Measurements from ENCODE around the gene STX18. TPM values are rescaled to one million over a fixed set of nuclear protein-coding genes. Genes with fewer than 3 reads are reported as not detected.

STX18 gene
- total and polyA plus RNA-seq, 4 donors = 10.2 to 17.1 (median 12.4) TPM

GRCh38 chr4:4440333-4441061 lies 101.4 kb downstream of the STX18 start:
- 89% methylated on average over 2 of the region's 2 CpGs for WGBS
- no peak overlapping the region for H3K27ac ChIP-seq (ENCODE audit: low read depth in 1 of 2, low read length in 2 of 2)
- DNase-seq (ENCODE audit: low spot score) = no peak
- no peaks in the 10 kb centered on the region for H3K27me3 ChIP-seq (ENCODE audit: control insufficient read depth in 4 of 4, insufficient read depth in 4 of 4, low read length in 3 of 4)
- H3K9ac ChIP-seq (ENCODE audit: low read depth in 1 of 2, low read length in 2 of 2) = no peak overlapping the region
- peaks cover 4 to 30% (median 18%) of the 10 kb centered on the region in 4 donors for H3K36me3 ChIP-seq (ENCODE audit: control insufficient read depth in 4 of 4, insufficient read depth in 3 of 4, low read depth in 1 of 4, low read length in 3 of 4)
- no peak for TF ChIP-seq MAX (IDR thresholded peaks at IDR 0.05)
- no peak for TF ChIP-seq ATF3 (IDR thresholded peaks at IDR 0.05)
- TF ChIP-seq NR2F2 (IDR thresholded peaks at IDR 0.05) = no peak
- TF ChIP-seq FOXA2 (IDR thresholded peaks at IDR 0.05) = no peak
- no peak for TF ChIP-seq HNF4A (conservative IDR thresholded peaks at IDR 0.05)
- no peak for TF ChIP-seq FOXA1 (IDR thresholded peaks at IDR 0.05)
- TF ChIP-seq, protein P1, sequence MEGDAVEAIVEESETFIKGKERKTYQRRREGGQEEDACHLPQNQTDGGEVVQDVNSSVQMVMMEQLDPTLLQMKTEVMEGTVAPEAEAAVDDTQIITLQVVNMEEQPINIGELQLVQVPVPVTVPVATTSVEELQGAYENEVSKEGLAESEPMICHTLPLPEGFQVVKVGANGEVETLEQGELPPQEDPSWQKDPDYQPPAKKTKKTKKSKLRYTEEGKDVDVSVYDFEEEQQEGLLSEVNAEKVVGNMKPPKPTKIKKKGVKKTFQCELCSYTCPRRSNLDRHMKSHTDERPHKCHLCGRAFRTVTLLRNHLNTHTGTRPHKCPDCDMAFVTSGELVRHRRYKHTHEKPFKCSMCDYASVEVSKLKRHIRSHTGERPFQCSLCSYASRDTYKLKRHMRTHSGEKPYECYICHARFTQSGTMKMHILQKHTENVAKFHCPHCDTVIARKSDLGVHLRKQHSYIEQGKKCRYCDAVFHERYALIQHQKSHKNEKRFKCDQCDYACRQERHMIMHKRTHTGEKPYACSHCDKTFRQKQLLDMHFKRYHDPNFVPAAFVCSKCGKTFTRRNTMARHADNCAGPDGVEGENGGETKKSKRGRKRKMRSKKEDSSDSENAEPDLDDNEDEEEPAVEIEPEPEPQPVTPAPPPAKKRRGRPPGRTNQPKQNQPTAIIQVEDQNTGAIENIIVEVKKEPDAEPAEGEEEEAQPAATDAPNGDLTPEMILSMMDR (IDR thresholded peaks at IDR 0.05; ENCODE audit: low read depth, low read length, missing input control) = no peak
- TF ChIP-seq SP1 (IDR thresholded peaks at IDR 0.05) = no peak
- TF ChIP-seq RXRA (IDR thresholded peaks at IDR 0.05) = no peak
- no peaks in the 10 kb centered on the region for H3K9me3 ChIP-seq (ENCODE audit: control insufficient read depth in 4 of 4, low read length in 3 of 4)
- H3K4me3 ChIP-seq (ENCODE audit: low read depth in 1 of 3, low read length in 3 of 3) = no peak overlapping the region
- no peaks in the 10 kb centered on the region for H3K4me1 ChIP-seq (ENCODE audit: control insufficient read depth in 4 of 4, insufficient read depth in 4 of 4, low read length in 3 of 4)

DNA sequence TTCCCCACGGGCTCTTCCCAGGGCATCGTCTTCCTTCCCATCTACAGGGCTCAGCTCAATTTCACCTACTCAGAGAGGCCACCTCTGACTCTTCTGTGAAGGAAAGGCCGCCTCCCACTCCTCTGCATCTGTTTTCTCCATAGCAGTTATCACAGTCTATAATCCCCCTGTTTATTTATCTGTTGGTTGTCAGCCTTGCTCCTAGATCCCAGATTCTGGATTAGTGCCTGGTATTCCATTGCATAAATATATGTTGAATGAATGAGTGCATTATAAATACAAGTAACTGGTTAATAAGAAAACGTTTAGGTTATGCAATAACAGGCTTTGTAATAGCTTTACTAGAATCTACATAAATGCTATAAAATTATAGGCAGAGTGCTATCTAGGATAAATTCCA lies 102.1 kb downstream of the STX18 start:
- no peak for TF ChIP-seq GABPA (IDR thresholded peaks at IDR 0.05 in 1 of 2, conservative IDR thresholded peaks at IDR 0.05 in 1 of 2)
- TF ChIP-seq TAF1 (conservative IDR thresholded peaks at IDR 0.05) = no peak
- no peak for TF ChIP-seq SP1 (IDR thresholded peaks at IDR 0.05)
- TF ChIP-seq NR2F2 (IDR thresholded peaks at IDR 0.05) = no peak
- TF ChIP-seq YY1 (IDR thresholded peaks at IDR 0.05) = no peak
- TF ChIP-seq RAD21 (IDR thresholded peaks at IDR 0.05) = no peak
- no peak overlapping the region for H3K9ac ChIP-seq (ENCODE audit: low read depth in 1 of 2, low read length in 2 of 2)
- no peaks in the 10 kb centered on the region for H3K9me3 ChIP-seq (ENCODE audit: control insufficient read depth in 4 of 4, low read length in 3 of 4)
- H3K4me1 ChIP-seq (ENCODE audit: control insufficient read depth in 4 of 4, insufficient read depth in 4 of 4, low read length in 3 of 4) = no peaks in the 10 kb centered on the region
- no peak for DNase-seq (ENCODE audit: low spot score)
- H3K36me3 ChIP-seq (ENCODE audit: control insufficient read depth in 4 of 4, insufficient read depth in 3 of 4, low read depth in 1 of 4, low read length in 3 of 4) = peaks cover 4 to 33% (median 20%) of the 10 kb centered on the region in 4 donors
- no peaks in the 10 kb centered on the region for H3K27me3 ChIP-seq (ENCODE audit: control insufficient read depth in 4 of 4, insufficient read depth in 4 of 4, low read length in 3 of 4)
- no peak overlapping the region for H3K4me3 ChIP-seq (ENCODE audit: low read depth in 1 of 3, low read length in 3 of 3)
- 84% methylated on average over 4 of the region's 4 CpGs for WGBS
- H3K27ac ChIP-seq (ENCODE audit: low read depth in 1 of 2, low read length in 2 of 2) = no peak overlapping the region

DNA sequence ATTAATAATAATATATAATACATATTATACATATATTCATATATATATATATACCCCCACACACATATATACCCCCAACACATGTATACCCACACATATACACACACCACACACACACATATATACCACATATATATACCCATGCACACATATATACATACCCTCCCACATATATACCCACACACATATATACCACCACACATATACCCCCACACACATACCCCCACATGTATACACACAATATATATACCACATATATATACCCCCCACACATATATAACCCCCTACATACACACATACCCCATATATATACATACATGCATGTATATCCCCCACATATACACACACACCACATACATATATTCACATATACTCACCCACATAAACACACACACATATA lies 103.0 kb downstream of the STX18 start:
- Histone ChIP-seq H3K4me3 (ENCODE audit: low read depth in 1 of 3, low read length in 3 of 3) (no peak overlapping the region), H3K36me3 (ENCODE audit: control insufficient read depth in 4 of 4, insufficient read depth in 3 of 4, low read depth in 1 of 4, low read length in 3 of 4) (peaks cover 4 to 38% (median 21%) of the 10 kb centered on the region in 4 donors), H3K9ac (ENCODE audit: low read depth in 1 of 2, low read length in 2 of 2) (no peak overlapping the region), H3K9me3 (ENCODE audit: control insufficient read depth in 4 of 4, low read length in 3 of 4) (no peaks in the 10 kb centered on the region), H3K4me1 (ENCODE audit: control insufficient read depth in 4 of 4, insufficient read depth in 4 of 4, low read length in 3 of 4) (no peaks in the 10 kb centered on the region), H3K27me3 (ENCODE audit: control insufficient read depth in 4 of 4, insufficient read depth in 4 of 4, low read length in 3 of 4) (no peaks in the 10 kb centered on the region), H3K27ac (ENCODE audit: low read depth in 1 of 2, low read length in 2 of 2) (no peak overlapping the region)
- DNase-seq (ENCODE audit: low spot score) = no peak
- TF ChIP-seq FOXA1 (IDR thresholded peaks at IDR 0.05) = no peak
- no peak for TF ChIP-seq ATF3 (IDR thresholded peaks at IDR 0.05)
- no peak for TF ChIP-seq HNF4A (conservative IDR thresholded peaks at IDR 0.05)
- no peak for TF ChIP-seq MAX (IDR thresholded peaks at IDR 0.05)
- no peak for TF ChIP-seq GABPA (IDR thresholded peaks at IDR 0.05 in 1 of 2, conservative IDR thresholded peaks at IDR 0.05 in 1 of 2)
- no peak for TF ChIP-seq FOXA2 (IDR thresholded peaks at IDR 0.05)
- no peak for TF ChIP-seq RXRA (IDR thresholded peaks at IDR 0.05)
- TF ChIP-seq RAD21 (IDR thresholded peaks at IDR 0.05) = no peak
- TF ChIP-seq YY1 (IDR thresholded peaks at IDR 0.05) = no peak
- TF ChIP-seq ZBTB33 (IDR thresholded peaks at IDR 0.05) = no peak
- no peak for TF ChIP-seq NR2F2 (IDR thresholded peaks at IDR 0.05)
- no peak for TF ChIP-seq REST (IDR thresholded peaks at IDR 0.05)
- TF ChIP-seq EGR1 (IDR thresholded peaks at IDR 0.05; ENCODE audit: low read depth in 2 of 2) = no peak
- TF ChIP-seq SP1 (IDR thresholded peaks at IDR 0.05) = no peak
- no peak for TF ChIP-seq HNF4G (IDR thresholded peaks at IDR 0.05)

All from liver (tissue), 9 donors.